Right lobe of liver (tissue), 6 donors: ENCODE measurements around the gene GOLGA6L10. TPM values are rescaled to one million over a fixed set of nuclear protein-coding genes. Genes with fewer than 3 reads are reported as not detected.
A peak's percentile ranks its signal among the peaks of the same experiment; 100 is the strongest.
"Not testable (repeated sequence)": the region's sequence is repeated elsewhere in the genome, so short reads cannot be mapped to it uniquely, and the experiment has no call there.

Experiments used
- ATAC-seq, 4 donors: fragments of 200-7000 bp; cut with Tn5 transposase; one replicate each; pipeline ENCODE4 v1.9.1; 2020; ENCODE audit warnings: mild to moderate bottlenecking in 4 of 4, moderate library complexity in 4 of 4
- DNase-seq, 3 donors: peaks; one replicate each; pipeline ENCODE4 v3.0.0-alpha.2; 2020
- H3K27ac ChIP-seq, 3 donors: fragments of 200-600 bp; one replicate each; pipeline ENCODE4 v1.8.0; 2022
- H3K27me3 ChIP-seq, 2 donors: fragments of 200-600 bp; one replicate each; pipeline ENCODE4 v1.8.0; 2022
- H3K36me3 ChIP-seq, 4 donors: fragments of 200-600 bp; sonication (generic) in 1 of 4; one replicate each; pipeline versions ENCODE4 v1.5.1 to v1.8.0; 2017 to 2022; ENCODE audit warnings: control low read depth in 1 of 4
- H3K4me1 ChIP-seq, 4 donors: fragments of 200-600 bp; sonication (generic) in 1 of 4; one replicate each; pipeline versions ENCODE4 v1.5.1 to v1.8.0; 2017 to 2022; ENCODE audit warnings: control low read depth in 1 of 4
- H3K4me3 ChIP-seq, 3 donors: fragments of 200-600 bp; one replicate each; pipeline ENCODE4 v1.8.0; 2022
- H3K9me3 ChIP-seq, 4 donors: fragments of 200-600 bp; sonication (generic) in 1 of 4; one replicate each; pipeline versions ENCODE4 v1.5.1 to v1.8.0; 2017 to 2022; ENCODE audit warnings: control low read depth in 1 of 4
- POLR2A ChIP-seq: fragments of 450-650 bp; IDR thresholded peaks from one replicate; pipeline ENCODE4 v1.6.1; 2017; ENCODE audit warnings: antibody characterized with exemption, mild to moderate bottlenecking
- WGBS: methylation state at CpG from one replicate; pipeline ENCODE4 v1.1.6; 2018; ENCODE audit warnings: low coverage, low lambda C conversion rate; ENCODE audit not compliant: insufficient coverage; ENCODE audit errors: missing lambda C conversion rate; 5-methylcytosine and 5-hydroxymethylcytosine counted together
- intact Hi-C, 2 donors: fragments of 100-400 bp; cut with DNase I; formaldehyde crosslinking; loops; one replicate each; pipeline versions ENCODE4 v1.11.2 to v1.14.1; 2022
- total RNA-seq, 6 experiments: library from RNA; depleted of rRNA in 2 of 6; stranded (reverse); fragments of >200 nt in 2 of 6; fragmentation: NEBNext Ultra II Directional in 3 of 6; extraction: Animal tissue kit (Norgen Biotek cat#: 25700) in 3 of 6; gene quantifications; one replicate each; pipeline versions ENCODE4 v1.1.0 to v1.2.4, GENCODE V29; 2016 to 2023
- TF ChIP-seq, protein P1 (sequence below), 4 donors: fragments of 200-600 bp in 3 of 4; fragments of 450-650 bp in 1 of 4; IDR thresholded peaks; one replicate each; pipeline versions ENCODE4 v1.5.1 to v1.8.0; 2016 to 2022; ENCODE audit warnings: antibody characterized with exemption in 4 of 4, mild to moderate bottlenecking in 2 of 4
- donor health status: DM: no; HTN: yes; CAD: no.
- donor health status: DM: no; HTN: no; CAD: no.
- donor health status: DM: no; HTN: no; CAD: no.
- donor health status: DM: no; HTN: yes; CAD: no.
- donor health status: DM: no; HTN: yes; CAD: no.

Gene GOLGA6L10
- total RNA-seq, 6 experiments from 2014 or later: 0.06 to 0.93 (median 0.38) TPM

DNA sequence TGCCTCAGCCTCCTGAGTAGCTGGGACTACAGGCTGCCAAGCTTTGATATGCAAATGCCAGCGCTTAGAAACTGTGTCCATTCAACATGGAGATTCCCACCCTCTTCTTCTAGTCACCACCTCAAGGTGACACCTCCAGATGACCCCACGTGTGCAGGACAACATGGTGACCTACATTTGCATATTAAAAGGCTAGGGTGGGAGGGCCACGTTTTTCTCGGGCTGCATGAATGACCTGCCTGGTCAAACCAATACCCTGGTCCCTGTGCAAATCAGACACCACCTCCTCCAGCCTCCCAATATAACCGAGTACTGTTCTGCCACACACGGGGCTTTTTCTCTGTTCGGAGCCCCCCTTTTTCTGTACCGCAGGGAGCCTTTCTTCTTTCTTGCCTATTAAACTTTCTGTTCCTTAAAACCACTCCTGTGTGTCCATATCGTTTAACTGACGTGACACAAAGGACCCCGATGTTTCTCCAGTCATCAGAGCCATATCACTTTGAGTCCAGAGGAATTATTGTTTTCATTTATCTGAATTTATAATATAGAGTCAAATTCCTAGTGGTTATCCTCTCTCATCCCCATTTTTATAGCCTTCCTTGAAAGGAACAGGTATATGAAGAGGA, 32.2 kb upstream of the GOLGA6L10 start:
- ATAC-seq, H3K4me3 ChIP-seq, H3K27ac ChIP-seq, H3K4me1 ChIP-seq, H3K36me3 ChIP-seq, H3K27me3 ChIP-seq, DNase-seq, H3K9me3 ChIP-seq, intact Hi-C loops: not testable (repeated sequence)
- WGBS: 67% methylated on average over 10 of the region's 11 CpGs

DNA sequence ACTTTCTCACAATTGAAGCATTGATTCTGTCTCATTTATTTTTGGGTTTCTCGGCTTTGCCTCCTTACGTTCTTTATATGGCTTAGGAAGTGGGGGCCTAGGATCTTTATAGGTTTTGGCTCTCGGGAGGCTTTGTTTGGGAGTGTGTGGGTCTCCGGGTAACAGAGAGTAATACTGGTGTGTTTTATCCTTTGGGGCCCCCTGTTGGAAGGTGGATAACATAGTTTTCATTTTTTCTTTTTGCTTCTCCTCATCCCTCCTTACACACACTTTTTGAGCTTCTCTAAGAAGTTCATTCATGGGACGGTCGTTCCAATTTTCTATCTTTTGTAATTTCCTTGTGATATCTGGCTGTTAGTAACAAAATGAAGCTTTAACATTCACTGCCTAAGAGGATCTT, 30.3 kb upstream of the GOLGA6L10 start:
- H3K27ac ChIP-seq, DNase-seq, intact Hi-C loops, H3K4me1 ChIP-seq, H3K4me3 ChIP-seq, ATAC-seq, H3K27me3 ChIP-seq, H3K9me3 ChIP-seq, H3K36me3 ChIP-seq: not testable (repeated sequence)
- 95% methylated on average over 6 of the region's 6 CpGs for WGBS

DNA sequence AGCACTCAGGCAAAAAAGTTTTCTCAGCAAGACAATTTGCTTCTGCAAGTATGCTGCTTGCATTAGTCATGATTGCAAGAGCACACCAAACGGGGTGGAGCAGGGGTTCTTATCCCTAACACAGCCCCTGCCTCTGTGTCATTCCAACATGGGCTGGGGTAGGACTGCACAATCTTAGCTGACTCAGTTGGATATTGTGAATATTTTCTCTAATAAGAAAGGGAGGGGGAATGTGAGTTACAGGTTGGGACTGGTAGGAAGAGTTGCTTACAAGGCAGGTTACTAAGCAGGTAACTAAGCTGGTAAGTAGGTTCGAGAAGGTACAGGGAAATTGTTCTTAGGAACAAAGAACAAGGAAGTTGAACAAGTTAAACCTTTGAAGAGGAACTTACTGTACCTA, 24.4 kb upstream of the GOLGA6L10 start:
- WGBS: 29% methylated on average over 2 of the region's 2 CpGs
- ATAC-seq, H3K36me3 ChIP-seq, H3K4me3 ChIP-seq, H3K9me3 ChIP-seq, intact Hi-C loops, DNase-seq, H3K27ac ChIP-seq, H3K4me1 ChIP-seq, H3K27me3 ChIP-seq: not testable (repeated sequence)

DNA sequence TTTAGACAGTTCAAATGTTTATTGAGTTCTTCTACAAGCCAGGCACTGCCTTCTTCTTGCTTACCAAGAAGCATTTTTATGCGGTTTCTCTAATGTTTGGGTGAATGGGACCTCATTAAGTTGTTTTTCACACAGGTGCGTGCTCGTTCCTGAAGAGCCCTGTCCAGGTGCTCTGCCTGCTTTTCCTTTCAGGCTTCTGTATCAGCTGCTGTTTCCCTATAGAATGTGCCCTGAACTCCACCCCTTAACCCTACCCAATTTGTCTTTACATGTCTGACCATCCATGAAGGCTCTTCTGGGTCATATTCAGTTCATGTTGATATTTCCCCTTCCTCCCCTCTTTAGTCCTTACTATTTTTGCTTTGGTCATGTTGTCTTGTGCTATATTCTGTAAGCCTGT, 22.4 kb upstream of the GOLGA6L10 start:
- DNase-seq (no peak), ATAC-seq (no peak)

DNA sequence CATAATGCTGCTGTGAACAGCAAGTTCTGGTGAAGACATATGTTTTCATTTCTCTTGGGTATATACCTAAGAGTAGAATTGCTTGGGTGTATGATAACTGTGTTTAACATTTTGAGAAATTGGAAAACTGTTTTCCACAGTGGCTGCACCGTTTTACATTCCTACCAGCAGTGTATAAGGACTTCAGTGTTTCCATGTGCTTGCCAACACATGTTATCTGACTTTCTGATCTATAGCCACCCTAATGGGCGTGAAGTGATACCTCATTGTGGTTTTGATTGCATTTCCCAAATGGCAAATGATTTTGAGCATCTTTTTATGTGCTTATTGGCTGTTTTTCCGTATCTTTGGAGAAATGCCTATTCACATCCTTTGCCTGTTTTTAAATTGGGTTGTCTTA, 18.5 kb upstream of the GOLGA6L10 start:
- ATAC-seq, DNase-seq, H3K9me3 ChIP-seq, intact Hi-C loops, H3K27me3 ChIP-seq, H3K27ac ChIP-seq, H3K4me3 ChIP-seq, H3K4me1 ChIP-seq, H3K36me3 ChIP-seq: not testable (repeated sequence)
- WGBS: 41% methylated on average over 2 of the region's 3 CpGs

More for the DNA sequence above, 22.4 kb upstream of the GOLGA6L10 start:
- intact Hi-C loops: no loop called here
- no peaks in the 10 kb centered on the region for H3K27me3 ChIP-seq
- TF ChIP-seq POLR2A: no peak
- TF ChIP-seq, protein P1, sequence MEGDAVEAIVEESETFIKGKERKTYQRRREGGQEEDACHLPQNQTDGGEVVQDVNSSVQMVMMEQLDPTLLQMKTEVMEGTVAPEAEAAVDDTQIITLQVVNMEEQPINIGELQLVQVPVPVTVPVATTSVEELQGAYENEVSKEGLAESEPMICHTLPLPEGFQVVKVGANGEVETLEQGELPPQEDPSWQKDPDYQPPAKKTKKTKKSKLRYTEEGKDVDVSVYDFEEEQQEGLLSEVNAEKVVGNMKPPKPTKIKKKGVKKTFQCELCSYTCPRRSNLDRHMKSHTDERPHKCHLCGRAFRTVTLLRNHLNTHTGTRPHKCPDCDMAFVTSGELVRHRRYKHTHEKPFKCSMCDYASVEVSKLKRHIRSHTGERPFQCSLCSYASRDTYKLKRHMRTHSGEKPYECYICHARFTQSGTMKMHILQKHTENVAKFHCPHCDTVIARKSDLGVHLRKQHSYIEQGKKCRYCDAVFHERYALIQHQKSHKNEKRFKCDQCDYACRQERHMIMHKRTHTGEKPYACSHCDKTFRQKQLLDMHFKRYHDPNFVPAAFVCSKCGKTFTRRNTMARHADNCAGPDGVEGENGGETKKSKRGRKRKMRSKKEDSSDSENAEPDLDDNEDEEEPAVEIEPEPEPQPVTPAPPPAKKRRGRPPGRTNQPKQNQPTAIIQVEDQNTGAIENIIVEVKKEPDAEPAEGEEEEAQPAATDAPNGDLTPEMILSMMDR (IDR thresholded peaks at IDR 0.05): no peak
- WGBS: 81% methylated on average over 3 of the region's 3 CpGs
- no peak overlapping the region for H3K4me3 ChIP-seq
- no peaks in the 10 kb centered on the region for H3K9me3 ChIP-seq
- no peak overlapping the region for H3K27ac ChIP-seq
- H3K36me3 ChIP-seq: no peaks in the 10 kb centered on the region
- no peaks in the 10 kb centered on the region for H3K4me1 ChIP-seq

DNA sequence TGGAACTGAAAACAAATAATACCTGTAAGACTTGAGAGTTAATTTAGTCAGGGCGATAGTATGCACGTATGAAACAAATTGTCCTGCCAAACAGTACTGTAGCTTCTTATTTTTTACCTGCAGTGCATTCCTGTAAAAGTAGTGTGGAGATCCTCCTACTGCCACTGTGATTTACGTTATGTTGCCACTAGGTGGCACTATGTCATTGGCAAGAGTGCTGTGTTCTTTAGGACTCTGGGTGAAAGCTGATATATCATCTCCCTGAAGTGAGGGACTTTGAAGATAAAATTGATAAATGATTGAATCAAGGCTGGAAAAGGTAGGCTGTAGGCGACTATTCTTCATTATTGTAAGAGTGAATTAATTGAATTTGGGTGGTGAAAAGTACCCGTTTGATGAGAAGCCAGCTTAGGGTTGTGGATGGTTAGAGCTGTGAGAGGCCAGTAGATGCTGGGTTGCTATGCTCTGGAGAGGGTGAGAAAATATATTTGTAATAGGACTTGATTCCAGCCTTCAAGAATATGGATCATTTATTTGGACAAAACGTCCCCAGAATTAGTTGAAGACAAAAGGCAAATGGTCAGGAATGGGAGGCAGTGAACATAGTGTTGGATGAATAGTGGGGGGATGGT, 16.5 kb upstream of the GOLGA6L10 start:
- H3K4me1 ChIP-seq, H3K27me3 ChIP-seq, intact Hi-C loops, H3K36me3 ChIP-seq, H3K4me3 ChIP-seq, H3K9me3 ChIP-seq, DNase-seq, H3K27ac ChIP-seq: not testable (repeated sequence)
- WGBS: 0% methylated on average over 2 of the region's 6 CpGs
- TF ChIP-seq, protein P1 (IDR thresholded peaks at IDR 0.05): peak in 3 of 4 donors; percentile 21 to 40 (median 39)
- ATAC-seq: peak; percentile 94 to 97 (median 96)

DNA sequence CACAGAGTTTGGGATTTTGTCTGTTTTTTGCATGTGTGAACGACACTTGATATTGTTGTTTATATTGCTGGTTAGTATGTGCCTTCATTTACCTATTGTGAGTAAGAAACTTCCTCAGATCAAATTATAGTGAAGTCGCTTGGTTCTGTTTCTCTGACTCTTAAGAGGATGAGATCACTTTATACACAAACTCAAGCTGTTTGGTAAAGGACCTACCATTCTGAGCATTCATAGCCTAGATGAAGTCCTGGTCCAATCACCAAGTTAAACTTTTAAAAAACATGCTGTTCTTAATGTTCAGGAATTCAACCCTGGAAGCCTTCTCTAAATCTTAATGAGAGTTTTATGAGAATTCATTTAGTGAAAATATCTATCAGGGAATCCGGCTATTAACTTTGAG, 15.3 kb upstream of the GOLGA6L10 start:
- H3K9me3 ChIP-seq, ATAC-seq, H3K27me3 ChIP-seq, H3K4me3 ChIP-seq, H3K4me1 ChIP-seq, H3K36me3 ChIP-seq, H3K27ac ChIP-seq, intact Hi-C loops, DNase-seq: not testable (repeated sequence)
- no CpG with 5 or more reads among the region's 3 CpGs for WGBS

DNA sequence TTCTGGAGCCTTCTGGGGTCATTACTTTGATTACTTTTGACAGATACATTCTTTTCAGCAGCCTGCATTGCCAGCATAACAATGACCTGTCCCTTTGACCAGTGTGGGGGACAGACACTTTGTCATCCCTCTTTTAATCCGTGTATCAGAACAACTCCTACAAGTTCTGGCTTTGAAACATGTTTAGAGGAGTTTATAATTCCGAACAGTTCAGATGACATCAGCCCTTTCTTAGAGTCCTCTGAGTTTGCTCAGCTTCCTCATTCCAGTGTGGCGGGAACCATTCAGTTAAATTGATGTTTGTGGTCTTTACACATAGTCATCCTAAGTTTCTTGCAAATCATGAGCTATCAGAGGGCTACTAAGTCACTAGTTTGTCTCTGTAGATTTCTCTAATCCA, 13.5 kb upstream of the GOLGA6L10 start:
- WGBS: no CpG with 5 or more reads among the region's 3 CpGs

DNA sequence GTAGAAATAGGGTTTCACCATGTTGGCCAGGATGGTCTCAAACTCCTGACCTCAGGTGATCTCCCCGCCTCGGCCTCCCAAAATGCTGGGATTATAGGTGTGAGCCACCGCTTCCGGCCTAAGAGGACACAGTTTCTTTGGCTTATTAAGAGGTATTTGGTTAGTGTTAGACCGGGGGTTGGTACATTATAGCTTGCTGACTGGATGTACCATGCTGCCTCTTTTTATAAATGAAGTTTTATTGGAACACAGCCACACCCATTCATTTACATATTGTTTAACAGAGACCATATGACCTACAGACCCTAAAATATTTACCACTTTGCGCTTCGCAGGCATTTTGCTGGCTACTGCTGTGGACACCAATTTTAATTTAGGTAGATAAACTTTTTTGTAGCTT, 11.3 kb upstream of the GOLGA6L10 start:
- H3K9me3 ChIP-seq, H3K27me3 ChIP-seq, H3K4me1 ChIP-seq, intact Hi-C loops, H3K27ac ChIP-seq, ATAC-seq, H3K4me3 ChIP-seq, DNase-seq, H3K36me3 ChIP-seq: not testable (repeated sequence)
- WGBS: no CpG with 5 or more reads among the region's 7 CpGs

More for the DNA sequence above, 13.5 kb upstream of the GOLGA6L10 start:
- H3K9me3 ChIP-seq, H3K27ac ChIP-seq, intact Hi-C loops, H3K4me3 ChIP-seq, H3K36me3 ChIP-seq, H3K27me3 ChIP-seq, DNase-seq, H3K4me1 ChIP-seq: not testable (repeated sequence)
- ATAC-seq: peak in 1 of 4 donors; percentile 41

DNA sequence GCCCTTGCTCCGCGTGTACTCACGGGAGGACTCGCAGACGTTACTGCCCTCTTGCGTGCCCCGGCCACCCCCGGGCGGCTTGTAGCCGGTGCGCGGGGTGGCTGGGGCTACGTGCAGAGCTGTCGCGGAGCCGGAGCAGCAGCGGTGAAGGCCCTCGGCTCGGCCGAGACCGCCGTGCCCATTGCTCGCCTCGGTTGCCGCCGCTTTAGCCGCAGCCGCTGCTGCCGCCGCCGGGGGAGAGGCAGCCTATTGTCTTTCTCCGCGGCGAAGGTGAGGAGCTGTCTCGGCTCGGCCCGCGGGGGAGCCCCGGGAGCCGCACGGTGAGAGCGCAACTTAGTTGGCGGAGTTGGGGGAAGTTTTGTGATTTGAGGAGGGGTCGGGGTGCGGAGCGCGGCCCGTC, 5.8 kb upstream of the GOLGA6L10 start:
- ATAC-seq, H3K27ac ChIP-seq, H3K27me3 ChIP-seq, H3K36me3 ChIP-seq, intact Hi-C loops, H3K9me3 ChIP-seq, H3K4me3 ChIP-seq, DNase-seq, H3K4me1 ChIP-seq: not testable (repeated sequence)
- WGBS: no CpG with 5 or more reads among the region's 48 CpGs
